OCI-LY3 (cell line): ENCODE measurements around the gene SLC41A3.
"Not testable (repeated sequence)": the region's sequence is repeated elsewhere in the genome, so short reads cannot be mapped to it uniquely, and the experiment has no call there.

ENCODE experiments used
- H2AFZ ChIP-seq: fragments of 200-600, 300-600 bp; shearing (Covaris generic); 2 replicates; pipeline ENCODE4 v1.6.0; 2014; ENCODE audit warnings: antibody characterized with exemption, low read depth, low read length
- H3K27ac ChIP-seq: fragments of 200-600, 300-600 bp; sonication (generic); 2 replicates; pipeline ENCODE4 v1.5.1; 2014; ENCODE audit warnings: mild to moderate bottlenecking, low read length, moderate library complexity, mixed read lengths
- H3K27me3 ChIP-seq: fragments of 200-600, 300-600 bp; sonication (generic); 2 replicates; pipeline ENCODE4 v1.6.1; 2014; ENCODE audit warnings: low read depth, low read length, mixed read lengths
- H3K36me3 ChIP-seq: fragments of 200-600, 300-600 bp; sonication (generic); replicated peaks from 2 replicates; pipeline ENCODE3; 2014; ENCODE audit warnings: low read depth, low read length, mixed read lengths
- H3K4me1 ChIP-seq: fragments of 300-600, 200-600 bp; sonication (generic); 2 replicates; pipeline ENCODE4 v1.6.1; 2014; ENCODE audit warnings: low read length, mixed read lengths
- H3K4me2 ChIP-seq: fragments of 200-600, 300-600 bp; sonication (generic); 2 replicates; pipeline ENCODE4 v1.6.1; 2014; ENCODE audit warnings: low read length, mixed read lengths
- H3K4me3 ChIP-seq: fragments of 300-600, 200-600 bp; sonication (generic); 2 replicates; pipeline ENCODE4 v1.5.1; 2014; ENCODE audit warnings: antibody characterized with exemption, mild to moderate bottlenecking, low read length, moderate library complexity
- H3K79me2 ChIP-seq: fragments of 300-600, 200-600 bp; shearing (Covaris generic); 2 replicates; pipeline ENCODE4 v1.6.1; 2014; ENCODE audit warnings: mild to moderate bottlenecking, low read length, mixed read lengths
- H3K9ac ChIP-seq: fragments of 300-600, 200-600 bp; shearing (Covaris generic); 2 replicates; pipeline ENCODE4 v1.6.0; 2014; ENCODE audit warnings: mild to moderate bottlenecking, low read length, moderate library complexity
- H3K9me3 ChIP-seq: fragments of 200-600, 300-600 bp; shearing (Covaris generic); 2 replicates; pipeline ENCODE4 v1.6.1; 2014; ENCODE audit warnings: low read length, mixed read lengths; ENCODE audit not compliant: insufficient read depth
- H4K20me1 ChIP-seq: fragments of 200-600, 300-600 bp; sonication (generic); 2 replicates; pipeline ENCODE4 v1.6.1; 2016; ENCODE audit warnings: low read length, mixed read lengths; ENCODE audit not compliant: insufficient read depth
- EZH2phosphoT487 ChIP-seq: fragments of 200-600 bp; shearing (Covaris generic); IDR thresholded peaks from 2 replicates; pipeline ENCODE4 v1.6.1; 2018; ENCODE audit warnings: antibody characterized with exemption, mixed run types, low read depth
- TF ChIP-seq, protein P1 (sequence below): fragments of 200-600, 300-600 bp; sonication (generic); IDR thresholded peaks from 2 replicates; pipeline ENCODE4 v1.5.1; 2014; ENCODE audit warnings: antibody characterized with exemption, low read length, low read depth

SLC41A3 gene

DNA sequence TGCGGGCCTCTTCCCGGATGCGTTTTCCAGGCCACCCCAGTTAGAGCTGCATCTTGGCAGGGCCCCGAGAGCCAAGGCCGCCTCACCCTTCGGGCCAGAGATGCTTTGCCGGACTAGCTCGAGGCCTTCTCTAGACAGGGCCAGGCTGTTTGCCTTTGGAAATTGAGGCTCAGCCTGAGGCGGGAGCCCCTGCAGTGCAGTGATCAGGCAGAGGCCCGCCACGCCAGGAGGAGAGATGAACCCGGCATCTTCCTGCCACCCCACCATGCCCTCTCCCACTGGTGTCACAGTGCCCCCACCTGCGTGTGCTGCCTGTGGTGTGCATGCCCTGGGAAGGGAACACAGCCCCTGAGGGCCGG is 123.9 kb downstream of the SLC41A3 start:
- Histone ChIP-seq H4K20me1 (no peaks in the 10 kb centered on the region), H3K9ac (no peak overlapping the region), H3K9me3 (no peaks in the 10 kb centered on the region), H3K27me3 (no peaks in the 10 kb centered on the region), H3K4me3 (no peak overlapping the region), H3K79me2 (no peaks in the 10 kb centered on the region), H3K36me3 (no peaks in the 10 kb centered on the region), H3K4me2 (no peak overlapping the region), H3K27ac (no peak overlapping the region), H3K4me1 (peaks cover 4% of the 10 kb centered on the region), H2AFZ (no peak overlapping the region)
- TF ChIP-seq, protein P1, sequence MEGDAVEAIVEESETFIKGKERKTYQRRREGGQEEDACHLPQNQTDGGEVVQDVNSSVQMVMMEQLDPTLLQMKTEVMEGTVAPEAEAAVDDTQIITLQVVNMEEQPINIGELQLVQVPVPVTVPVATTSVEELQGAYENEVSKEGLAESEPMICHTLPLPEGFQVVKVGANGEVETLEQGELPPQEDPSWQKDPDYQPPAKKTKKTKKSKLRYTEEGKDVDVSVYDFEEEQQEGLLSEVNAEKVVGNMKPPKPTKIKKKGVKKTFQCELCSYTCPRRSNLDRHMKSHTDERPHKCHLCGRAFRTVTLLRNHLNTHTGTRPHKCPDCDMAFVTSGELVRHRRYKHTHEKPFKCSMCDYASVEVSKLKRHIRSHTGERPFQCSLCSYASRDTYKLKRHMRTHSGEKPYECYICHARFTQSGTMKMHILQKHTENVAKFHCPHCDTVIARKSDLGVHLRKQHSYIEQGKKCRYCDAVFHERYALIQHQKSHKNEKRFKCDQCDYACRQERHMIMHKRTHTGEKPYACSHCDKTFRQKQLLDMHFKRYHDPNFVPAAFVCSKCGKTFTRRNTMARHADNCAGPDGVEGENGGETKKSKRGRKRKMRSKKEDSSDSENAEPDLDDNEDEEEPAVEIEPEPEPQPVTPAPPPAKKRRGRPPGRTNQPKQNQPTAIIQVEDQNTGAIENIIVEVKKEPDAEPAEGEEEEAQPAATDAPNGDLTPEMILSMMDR, result no peak
- no peak for TF ChIP-seq EZH2phosphoT487

- TF ChIP-seq, protein P1, result no peak
- Histone ChIP-seq H3K79me2 (no peaks in the 10 kb centered on the region), H4K20me1 (no peaks in the 10 kb centered on the region)
Measured at GRCh38 chr3:125959317-125960065, 124.4 kb downstream of the SLC41A3 start.

DNA sequence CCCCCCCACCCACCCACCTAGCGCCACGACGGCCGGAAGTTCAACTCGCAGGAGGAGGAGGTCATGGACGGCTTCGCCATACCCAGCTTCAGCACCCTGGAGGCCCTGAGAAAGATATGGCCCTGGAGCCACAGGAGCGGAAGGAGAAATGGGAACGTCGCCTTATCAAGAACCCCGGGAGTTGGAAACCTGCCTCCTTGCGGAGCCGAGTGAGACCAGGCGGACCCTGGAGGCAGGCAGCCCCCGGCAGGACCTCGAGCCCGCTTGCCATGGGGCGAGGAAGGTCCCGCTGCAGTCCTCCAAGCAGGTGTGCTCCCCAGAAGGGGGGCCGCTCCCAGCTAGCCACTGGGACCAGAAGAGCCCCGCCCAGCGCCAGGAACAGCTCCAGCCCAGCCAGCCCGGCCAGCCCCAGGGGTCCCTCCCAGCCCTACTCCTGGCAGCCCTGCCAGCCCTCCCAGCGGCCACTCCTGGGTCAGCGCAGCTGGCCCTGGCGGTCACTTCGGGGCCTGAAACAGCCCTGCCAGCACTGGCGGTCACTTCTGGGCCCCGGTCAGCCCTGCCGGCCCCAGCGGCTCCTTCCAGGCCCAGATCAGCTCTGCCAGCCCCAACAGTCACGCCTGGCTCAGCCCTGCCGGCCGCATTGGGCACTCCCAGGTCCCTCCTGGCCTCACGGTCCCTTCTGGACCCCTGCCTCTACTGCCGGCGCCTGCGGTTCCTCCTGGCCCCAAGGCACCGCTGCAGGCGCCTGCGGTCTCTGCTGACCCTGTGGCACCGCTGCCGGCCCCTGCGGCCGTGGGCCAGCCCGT is 125.2 kb downstream of the SLC41A3 start:
- H3K9me3 ChIP-seq, result no peaks in the 10 kb centered on the region
- no peaks in the 10 kb centered on the region for H3K27me3 ChIP-seq
- H3K4me3 ChIP-seq, result no peak overlapping the region
- no peaks in the 10 kb centered on the region for H3K4me1 ChIP-seq
- no peak overlapping the region for H2AFZ ChIP-seq
- no peak overlapping the region for H3K9ac ChIP-seq
- H3K79me2 ChIP-seq, result no peaks in the 10 kb centered on the region
- no peak overlapping the region for H3K4me2 ChIP-seq
- H3K36me3 ChIP-seq, result no peaks in the 10 kb centered on the region
- no peak overlapping the region for H3K27ac ChIP-seq
- no peaks in the 10 kb centered on the region for H4K20me1 ChIP-seq
- no peak for TF ChIP-seq EZH2phosphoT487

More at GRCh38 chr3:125959317-125960065, 124.4 kb downstream of the SLC41A3 start:
- no peak overlapping the region for H3K4me2 ChIP-seq
- no peak overlapping the region for H3K9ac ChIP-seq
- H3K27me3 ChIP-seq, result no peaks in the 10 kb centered on the region
- H3K4me3 ChIP-seq, result no peak overlapping the region
- no peaks in the 10 kb centered on the region for H3K36me3 ChIP-seq
- no peak overlapping the region for H2AFZ ChIP-seq
- no peak overlapping the region for H3K27ac ChIP-seq
- no peaks in the 10 kb centered on the region for H3K4me1 ChIP-seq
- no peaks in the 10 kb centered on the region for H3K9me3 ChIP-seq

DNA sequence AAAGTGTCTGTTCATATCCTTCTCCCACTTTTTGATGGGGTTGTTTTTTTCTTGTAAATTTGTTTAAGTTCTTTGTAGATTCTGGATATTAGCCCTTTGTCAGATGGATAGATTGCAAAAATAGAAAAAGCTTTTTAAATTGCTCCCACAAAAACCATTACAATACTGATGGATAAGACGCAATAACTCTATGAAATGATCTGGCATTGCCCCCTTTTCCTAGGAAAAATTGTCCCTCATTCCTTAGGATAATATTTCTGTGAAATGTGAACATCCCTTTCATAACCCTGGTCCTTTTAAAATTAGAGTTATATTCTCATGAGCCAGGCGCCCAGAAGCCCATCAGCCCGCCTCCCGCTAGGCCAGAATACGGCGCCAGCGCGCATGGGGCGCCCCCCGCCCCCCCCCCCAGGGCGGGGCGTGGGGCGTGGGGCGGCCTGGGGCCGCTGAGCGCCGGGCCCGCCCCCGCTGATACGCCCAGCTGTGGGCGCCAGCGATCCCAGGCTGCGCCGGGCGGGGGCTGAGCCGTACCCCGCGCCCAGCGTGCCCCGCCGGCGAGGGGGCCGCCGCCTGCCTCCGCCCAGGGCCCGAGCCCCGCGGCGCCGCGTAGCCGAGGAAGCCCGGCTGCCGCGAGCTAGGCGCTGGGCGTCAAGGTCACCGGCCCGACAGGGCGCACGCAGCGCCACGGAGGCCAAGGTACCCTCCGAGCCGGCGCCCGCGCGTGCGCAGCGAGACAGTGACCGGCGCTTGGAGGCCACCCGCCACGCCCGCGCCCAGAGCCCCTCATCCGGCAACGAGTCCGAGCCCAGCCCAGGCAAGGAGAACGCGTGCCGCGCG is 126.0 kb downstream of the SLC41A3 start:
- no peak overlapping the region for H3K9ac ChIP-seq
- no peak overlapping the region for H3K4me2 ChIP-seq
- H3K4me1 ChIP-seq, result no peaks in the 10 kb centered on the region
- H3K4me3 ChIP-seq, result no peak overlapping the region
- H2AFZ ChIP-seq, result no peak overlapping the region
- H3K79me2 ChIP-seq, result no peaks in the 10 kb centered on the region
- no peak overlapping the region for H3K27ac ChIP-seq
- H3K27me3 ChIP-seq, result no peaks in the 10 kb centered on the region
- no peaks in the 10 kb centered on the region for H3K9me3 ChIP-seq
- no peaks in the 10 kb centered on the region for H4K20me1 ChIP-seq
- no peaks in the 10 kb centered on the region for H3K36me3 ChIP-seq
- TF ChIP-seq EZH2phosphoT487, result no peak
- TF ChIP-seq, protein P1, result no peak

DNA sequence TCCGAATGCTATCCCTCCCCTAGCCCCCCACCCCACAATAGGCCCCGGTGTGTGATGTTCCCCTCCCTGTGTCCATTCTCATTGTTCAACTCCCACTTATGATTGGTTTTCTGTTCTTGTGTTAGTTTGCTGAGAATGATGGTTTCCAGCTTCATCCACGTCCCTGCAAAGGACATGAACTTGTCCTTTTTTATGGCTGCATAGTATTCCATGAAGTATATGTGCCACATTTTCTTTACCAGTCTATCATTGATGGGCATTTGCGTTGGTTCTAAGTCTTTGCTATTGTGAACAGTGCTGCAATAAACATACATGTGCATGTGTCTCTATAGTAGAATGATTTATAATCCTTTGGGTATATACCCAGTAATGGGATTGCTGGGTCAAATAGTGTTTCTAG is 126.9 kb downstream of the SLC41A3 start:
- not testable (repeated sequence) for H2AFZ ChIP-seq, H3K4me1 ChIP-seq, H3K27ac ChIP-seq, H3K9me3 ChIP-seq, H3K4me2 ChIP-seq, H4K20me1 ChIP-seq, H3K9ac ChIP-seq, H3K27me3 ChIP-seq, H3K4me3 ChIP-seq, H3K79me2 ChIP-seq, H3K36me3 ChIP-seq
